Measurements from ENCODE around the gene LCORL. TPM values are rescaled to one million over a fixed set of nuclear protein-coding genes. Genes with fewer than 3 reads are reported as not detected.
"Not testable (repeated sequence)": the region's sequence is repeated elsewhere in the genome, so short reads cannot be mapped to it uniquely, and the experiment has no call there.

LCORL gene
- total and polyA plus RNA-seq, 12 donors: 2.6 to 28.8 (median 16.2) TPM

DNA sequence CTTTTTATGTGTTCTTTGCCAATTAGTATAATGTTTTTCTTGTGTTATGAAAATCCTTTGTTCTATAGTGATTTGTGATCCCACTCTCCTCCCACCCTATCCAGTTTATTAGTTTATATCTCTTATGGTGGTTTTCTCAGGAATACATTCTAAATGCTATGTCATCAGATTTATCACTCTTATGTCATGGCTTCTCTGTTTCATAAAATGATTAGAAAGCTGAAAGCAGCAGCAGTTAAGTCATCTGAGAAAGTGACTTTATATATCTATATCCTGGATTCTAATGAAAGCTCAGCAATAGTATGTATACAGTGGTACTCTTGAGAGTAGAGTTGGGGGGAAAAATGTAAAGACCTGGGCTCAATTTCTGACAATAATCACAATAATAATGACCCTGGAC, 169.6 kb downstream of the LCORL start:
- H3K4me1 ChIP-seq (replicated peaks in 1 of 2): no peaks in the 10 kb centered on the region
- DNase-seq: no peak
- intact Hi-C loops (cut with DNase I): no loop called here
- TF ChIP-seq, protein P1, sequence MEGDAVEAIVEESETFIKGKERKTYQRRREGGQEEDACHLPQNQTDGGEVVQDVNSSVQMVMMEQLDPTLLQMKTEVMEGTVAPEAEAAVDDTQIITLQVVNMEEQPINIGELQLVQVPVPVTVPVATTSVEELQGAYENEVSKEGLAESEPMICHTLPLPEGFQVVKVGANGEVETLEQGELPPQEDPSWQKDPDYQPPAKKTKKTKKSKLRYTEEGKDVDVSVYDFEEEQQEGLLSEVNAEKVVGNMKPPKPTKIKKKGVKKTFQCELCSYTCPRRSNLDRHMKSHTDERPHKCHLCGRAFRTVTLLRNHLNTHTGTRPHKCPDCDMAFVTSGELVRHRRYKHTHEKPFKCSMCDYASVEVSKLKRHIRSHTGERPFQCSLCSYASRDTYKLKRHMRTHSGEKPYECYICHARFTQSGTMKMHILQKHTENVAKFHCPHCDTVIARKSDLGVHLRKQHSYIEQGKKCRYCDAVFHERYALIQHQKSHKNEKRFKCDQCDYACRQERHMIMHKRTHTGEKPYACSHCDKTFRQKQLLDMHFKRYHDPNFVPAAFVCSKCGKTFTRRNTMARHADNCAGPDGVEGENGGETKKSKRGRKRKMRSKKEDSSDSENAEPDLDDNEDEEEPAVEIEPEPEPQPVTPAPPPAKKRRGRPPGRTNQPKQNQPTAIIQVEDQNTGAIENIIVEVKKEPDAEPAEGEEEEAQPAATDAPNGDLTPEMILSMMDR (IDR thresholded peaks at IDR 0.05): no peak
- TF ChIP-seq POLR2A (IDR thresholded peaks at IDR 0.05): no peak
- H3K27me3 ChIP-seq: no peaks in the 10 kb centered on the region
- no peak overlapping the region for H3K27ac ChIP-seq
- no peaks in the 10 kb centered on the region for H3K9me3 ChIP-seq (replicated peaks in 1 of 3)
- H3K36me3 ChIP-seq (replicated peaks in 1 of 2): no peaks in the 10 kb centered on the region
- H3K4me3 ChIP-seq: no peak overlapping the region

DNA sequence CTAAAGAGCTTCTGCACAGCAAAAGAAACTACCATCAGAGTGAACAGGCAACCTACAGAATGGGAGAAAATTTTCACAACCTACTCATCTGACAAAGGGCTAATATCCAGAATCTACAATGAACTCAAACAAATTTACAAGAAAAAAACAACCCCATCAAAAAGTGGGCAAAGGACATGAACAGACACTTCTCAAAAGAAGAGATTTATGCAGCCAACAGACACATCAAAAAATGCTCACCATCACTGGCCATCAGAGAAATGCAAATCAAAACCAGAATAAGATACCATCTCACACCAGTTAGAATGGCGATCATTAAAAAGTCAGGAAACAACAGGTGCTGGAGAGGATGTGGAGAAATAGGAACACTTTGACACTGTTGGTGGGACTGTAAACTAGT, 171.3 kb downstream of the LCORL start:
- H3K27me3 ChIP-seq; H3K36me3 ChIP-seq (replicated peaks in 1 of 2); H3K4me3 ChIP-seq; DNase-seq; H3K27ac ChIP-seq; H3K4me1 ChIP-seq (replicated peaks in 1 of 2); H3K9me3 ChIP-seq (replicated peaks in 1 of 3); intact Hi-C loops (cut with DNase I): not testable (repeated sequence)
- 83 to 100% (median 94%) methylated on average over 1 of the region's 1 CpG for WGBS, 4 donors

DNA sequence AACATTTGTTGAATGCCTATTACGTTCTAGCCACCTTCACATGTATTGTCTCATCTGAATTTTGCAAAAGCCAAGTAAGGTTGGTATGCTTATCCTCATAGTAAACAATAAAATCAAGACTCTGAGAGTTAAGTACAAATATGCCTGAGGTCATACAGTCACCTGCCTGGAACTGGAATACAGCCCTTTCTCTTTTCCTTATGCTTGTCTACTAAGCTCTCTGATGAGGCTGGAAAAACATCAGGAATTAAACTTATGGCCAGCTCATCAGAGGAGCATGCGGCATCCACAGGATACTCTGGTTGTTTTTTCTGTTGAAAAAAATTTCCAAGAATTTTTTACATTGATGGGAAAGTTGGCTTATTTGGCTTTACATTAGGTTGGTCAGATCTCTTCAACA, 175.3 kb downstream of the LCORL start:
- TF ChIP-seq, protein P1 (IDR thresholded peaks at IDR 0.05): no peak
- TF ChIP-seq POLR2A (IDR thresholded peaks at IDR 0.05): no peak
- Histone ChIP-seq H3K27me3 (no peaks in the 10 kb centered on the region), H3K9me3 (replicated peaks in 1 of 3) (no peaks in the 10 kb centered on the region), H3K36me3 (replicated peaks in 1 of 2) (no peaks in the 10 kb centered on the region), H3K27ac (no peak overlapping the region), H3K4me3 (no peak overlapping the region), H3K4me1 (replicated peaks in 1 of 2) (no peaks in the 10 kb centered on the region)
- 95 to 98% (median 98%) methylated on average over 2 of the region's 2 CpGs for WGBS, 4 donors
- intact Hi-C loops (cut with DNase I): no loop called here
- no peak for DNase-seq

DNA sequence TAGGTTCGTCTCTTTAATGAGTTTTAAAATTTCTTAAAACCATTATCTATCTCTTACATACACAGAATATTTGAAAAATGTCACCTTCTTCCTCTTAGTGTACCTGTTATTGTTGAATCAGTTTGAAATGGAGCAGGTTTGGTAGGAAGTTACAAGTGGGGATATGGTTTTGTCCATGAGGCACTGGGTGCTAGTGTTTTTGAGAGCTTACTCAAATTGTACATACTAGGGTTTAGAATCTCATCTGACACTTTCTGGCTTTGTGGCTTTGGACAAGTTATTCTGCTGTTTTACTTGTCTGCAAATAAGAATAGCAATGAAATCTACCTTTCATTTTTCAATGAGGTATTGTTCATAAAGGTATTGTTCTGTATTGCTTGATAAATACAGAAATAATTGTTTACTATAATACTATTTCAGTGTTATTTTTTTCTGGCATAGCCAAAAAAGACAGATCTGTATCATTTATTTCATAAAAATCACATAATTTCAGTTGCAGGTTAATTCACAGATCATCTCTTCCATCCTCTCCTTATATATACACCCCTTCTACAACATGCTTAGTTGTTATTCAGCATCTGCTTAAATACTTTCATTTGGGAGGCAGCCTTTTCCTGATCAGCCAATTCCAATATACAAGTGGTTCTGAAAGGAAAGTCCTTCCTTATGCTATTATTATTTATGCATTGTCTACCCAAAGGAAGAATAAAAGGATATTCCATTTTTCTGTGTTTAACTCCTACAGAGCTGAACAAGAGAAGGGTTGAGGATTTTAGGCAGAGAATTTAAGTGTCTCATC, 197.5 kb downstream of the LCORL start:
- TF ChIP-seq POLR2A (IDR thresholded peaks at IDR 0.05): no peak
- TF ChIP-seq, protein P1 (IDR thresholded peaks at IDR 0.05): no peak
- DNase-seq: no peak
- WGBS, 4 donors: 82 to 89% (median 85%) methylated on average over 1 of the region's 1 CpG
- Histone ChIP-seq H3K27me3 (no peaks in the 10 kb centered on the region), H3K36me3 (replicated peaks in 1 of 2) (no peaks in the 10 kb centered on the region), H3K4me3 (no peak overlapping the region), H3K4me1 (replicated peaks in 1 of 2) (no peaks in the 10 kb centered on the region), H3K27ac (no peak overlapping the region), H3K9me3 (replicated peaks in 1 of 3) (no peaks in the 10 kb centered on the region)
- intact Hi-C loops (cut with DNase I): no loop called here

DNA sequence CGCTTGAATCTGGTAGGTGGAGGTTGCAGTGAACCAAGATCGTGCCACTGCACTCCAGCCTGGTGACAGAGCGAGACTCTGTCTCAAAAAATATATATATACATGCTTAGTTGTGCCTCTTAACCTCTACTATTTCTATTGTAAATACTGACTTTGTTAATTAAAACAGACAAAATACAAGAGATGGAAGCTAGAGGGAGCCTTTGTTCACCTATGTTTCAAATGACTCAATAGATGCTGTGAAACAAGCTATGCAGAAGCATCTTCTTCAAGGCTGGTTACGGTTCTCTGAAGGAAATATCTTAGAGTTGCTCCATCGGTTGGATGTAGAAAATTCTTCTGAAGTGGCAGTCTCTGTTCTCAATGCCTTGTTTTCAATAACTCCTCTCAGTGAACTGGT, 204.5 kb downstream of the LCORL start:
- Histone ChIP-seq H3K27me3 (no peaks in the 10 kb centered on the region), H3K4me3 (no peak overlapping the region), H3K4me1 (replicated peaks in 1 of 2) (no peaks in the 10 kb centered on the region), H3K36me3 (replicated peaks in 1 of 2) (no peaks in the 10 kb centered on the region), H3K9me3 (replicated peaks in 1 of 3) (no peaks in the 10 kb centered on the region), H3K27ac (no peak overlapping the region)
- intact Hi-C loops (cut with DNase I): loop anchor here in 1 of 2 donors (5.0 to 10.0 kb wide), 2 partner anchors 208 to 775 kb away; partner anchors contain the start of gene LCORL
- no peak for DNase-seq
- TF ChIP-seq POLR2A (IDR thresholded peaks at IDR 0.05): no peak
- TF ChIP-seq, protein P1 (IDR thresholded peaks at IDR 0.05): peak; percentile 43 to 73 (median 64)
- 51 to 58% (median 56%) methylated on average over 5 of the region's 5 CpGs for WGBS, 4 donors
